ENCODE results near the gene TNPO2. TPM values are rescaled to one million over a fixed set of nuclear protein-coding genes. Genes with fewer than 3 reads are reported as not detected.

Gene TNPO2
- total and polyA plus RNA-seq, 2 experiments from 2014 or later = 37.1 to 83.0 TPM

GRCh38 chr19:12770922-12771321 lies 47.2 kb upstream of the TNPO2 start (continued):
- TF ChIP-seq ZNF462 (CRISPR knock-in tag; IDR thresholded peaks at IDR 0.05) = no peak
- TF ChIP-seq CREB1 (CRISPR knock-in tag; IDR thresholded peaks at IDR 0.05; ENCODE audit: low read depth) = no peak
- no peak for TF ChIP-seq STAT1 (IDR thresholded peaks at IDR 0.05; ENCODE audit: unreplicated experiment)
- no peak for TF ChIP-seq ETS1 (IDR thresholded peaks at IDR 0.05)
- TF ChIP-seq EZH2 (IDR thresholded peaks at IDR 0.05; ENCODE audit: low read depth, unreplicated experiment) = no peak
- no peak for TF ChIP-seq ZNF114 (CRISPR knock-in tag; IDR thresholded peaks at IDR 0.05)
- TF ChIP-seq CTCF (conservative IDR thresholded peaks at IDR 0.05; ENCODE audit: low read depth in 2 of 2) = no peak

Measured in GM23338 (cell line).